DOHH2 (cell line): ENCODE data around the gene ARID4B.

Source experiments
- CTCF ChIP-seq: fragments of 200-600 bp; sonication (generic); IDR thresholded peaks from one replicate; pipeline ENCODE4 v1.5.1; 2014; ENCODE audit warnings: antibody characterized with exemption, mild to moderate bottlenecking, low read depth, low read length; ENCODE audit not compliant: poor library complexity, severe bottlenecking
- EZH2phosphoT487 ChIP-seq: fragments of 200-600 bp; sonication (generic); IDR thresholded peaks from 2 replicates; pipeline ENCODE4 v1.6.1; 2017; ENCODE audit warnings: borderline replicate concordance, mild to moderate bottlenecking, antibody characterized with exemption, low read length, moderate library complexity, mixed read lengths

DNA sequence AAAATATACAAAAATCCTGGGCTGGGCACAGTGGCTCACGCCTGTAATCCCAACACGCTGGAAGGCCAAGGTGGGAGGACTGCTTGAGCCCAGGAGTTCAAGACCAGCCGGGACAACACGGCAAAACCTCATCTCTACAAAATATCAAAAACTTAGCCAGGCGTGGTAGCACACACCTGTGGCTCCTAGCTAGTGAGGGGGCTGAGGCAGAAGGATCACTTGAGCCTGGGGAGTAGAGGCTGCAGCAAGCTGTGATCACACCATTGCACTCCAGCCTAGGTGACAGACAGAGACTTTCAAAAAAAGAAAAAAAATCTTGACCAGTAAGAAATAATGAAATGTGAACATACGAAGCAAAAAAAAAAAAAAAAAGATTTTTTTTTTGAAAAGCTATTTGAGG, 52.1 kb downstream of the ARID4B start:
- no peak for TF ChIP-seq CTCF
- no peak for TF ChIP-seq EZH2phosphoT487
